ENCODE measurements around the gene CASKIN1.

The CASKIN1 gene

GRCh38 chr16:2233046-2233775 lies 36.8 kb upstream of the CASKIN1 start:
- no peak for DNase-seq (ENCODE audit: low read depth)

DNA sequence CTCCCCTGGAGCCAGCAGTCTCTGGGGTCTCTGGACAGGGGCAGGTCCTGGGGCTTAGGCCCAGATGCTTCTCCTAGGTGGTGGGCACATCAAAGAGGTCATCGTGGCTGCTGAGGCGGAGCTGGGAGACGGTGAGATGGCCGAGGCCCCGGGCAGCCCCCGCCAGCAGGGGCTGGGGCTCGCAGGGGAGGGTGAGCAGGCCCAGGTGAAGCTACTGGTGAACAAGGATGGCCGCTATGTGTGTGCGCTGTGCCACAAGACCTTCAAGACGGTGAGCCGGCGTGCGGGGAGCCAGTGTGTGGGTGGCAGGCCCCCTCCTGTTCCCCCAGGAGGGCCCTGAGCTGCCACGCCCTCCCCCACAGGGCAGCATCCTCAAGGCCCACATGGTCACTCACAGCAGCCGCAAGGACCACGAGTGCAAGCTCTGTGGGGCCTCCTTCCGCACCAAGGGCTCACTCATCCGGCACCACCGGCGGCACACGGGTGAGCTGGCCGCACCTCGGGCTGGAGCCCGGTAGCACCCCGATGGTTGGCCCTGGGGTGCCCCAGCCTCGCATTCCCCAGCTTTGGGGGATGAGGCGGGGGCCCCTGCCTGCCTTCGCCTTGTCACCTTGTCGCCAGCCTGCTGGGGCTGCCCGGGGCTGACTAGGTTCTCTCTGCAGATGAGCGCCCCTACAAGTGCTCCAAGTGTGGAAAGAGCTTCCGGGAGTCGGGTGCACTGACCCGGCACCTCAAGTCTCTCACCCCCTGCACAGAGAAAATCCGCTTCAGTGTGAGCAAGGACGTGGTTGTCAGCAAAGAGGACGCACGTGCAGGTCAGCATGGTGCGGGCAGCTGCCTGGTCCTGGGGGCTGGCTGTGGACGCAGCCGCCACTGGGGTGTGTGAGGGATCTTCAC lies 35.9 kb upstream of the CASKIN1 start:
- no peak for DNase-seq (ENCODE audit: low read depth)

DNA sequence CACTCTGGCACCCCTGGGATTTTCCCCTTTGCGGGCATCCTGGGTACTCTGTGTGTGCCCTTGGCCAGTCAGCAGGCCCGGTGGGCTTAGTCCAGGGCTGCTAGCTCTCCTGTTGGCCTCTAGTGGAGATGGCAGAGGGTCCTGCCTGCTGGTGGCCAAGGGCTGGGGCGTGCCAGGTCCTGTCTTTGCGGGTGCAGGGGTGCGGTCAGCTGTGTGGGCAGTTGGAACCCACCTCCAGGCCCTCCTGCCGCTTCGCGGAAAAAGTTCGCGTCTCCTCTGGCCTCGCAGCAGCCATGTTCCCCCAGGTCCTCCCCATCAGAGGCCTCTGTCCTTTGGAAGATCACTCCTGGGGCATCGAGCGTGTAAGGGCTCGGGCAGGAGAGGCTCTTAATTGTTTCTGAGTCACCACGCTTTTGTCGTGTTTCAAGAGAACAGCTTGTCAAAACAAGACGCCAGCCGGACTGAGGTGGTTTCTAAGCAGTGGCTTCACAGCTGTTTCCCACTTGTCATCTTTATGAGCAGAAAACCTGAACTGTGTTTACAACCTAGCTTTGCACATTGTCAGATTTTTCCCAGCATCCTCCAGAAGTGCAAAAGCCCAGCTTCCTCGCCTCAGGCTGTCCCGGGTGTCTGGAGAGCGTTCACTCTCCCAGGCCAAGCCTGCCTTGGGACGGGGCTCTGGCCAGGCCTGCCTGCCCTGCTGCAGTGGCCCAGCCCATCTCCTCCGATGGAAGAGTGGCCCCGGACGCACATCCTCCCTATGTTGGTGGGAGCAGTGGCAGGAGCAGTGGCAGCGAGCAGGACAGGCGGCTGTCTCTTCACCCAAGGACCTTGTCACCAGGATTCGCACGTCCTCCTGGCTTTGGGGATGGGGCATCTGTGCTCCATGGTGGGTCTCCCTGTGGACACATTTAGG lies 34.9 kb upstream of the CASKIN1 start:
- DNase-seq (ENCODE audit: low read depth) = no peak

DNA sequence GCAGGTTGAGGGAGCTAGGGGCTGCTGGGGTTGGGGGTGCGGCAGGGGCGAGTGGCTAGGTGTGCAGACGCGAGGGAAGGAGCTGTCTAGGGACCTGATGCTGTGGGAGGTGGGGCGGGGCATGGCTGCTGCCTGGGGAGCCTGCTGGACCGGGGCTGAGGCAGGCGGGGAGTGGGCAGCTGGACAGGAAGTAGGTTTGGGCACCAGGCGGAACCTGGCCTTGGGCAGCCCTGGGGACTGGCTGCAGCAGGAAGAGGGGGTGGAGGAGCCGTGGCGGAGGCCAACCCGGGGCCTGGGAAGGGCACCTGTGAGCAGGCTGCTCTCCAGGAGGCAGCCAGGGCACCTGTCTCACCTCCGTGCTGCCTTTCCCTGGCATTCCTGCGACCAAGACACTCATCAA lies 34.0 kb upstream of the CASKIN1 start:
- DNase-seq (ENCODE audit: low read depth) = no peak

GRCh38 chr16:2229632-2230250 lies 33.3 kb upstream of the CASKIN1 start:
- DNase-seq (ENCODE audit: low read depth) = no peak

- DNase-seq (ENCODE audit: low read depth) = no peak
Observed at GRCh38 chr16:2229091-2229490, 32.7 kb upstream of the CASKIN1 start.

- DNase-seq (ENCODE audit: low read depth) = no peak
Observed at GRCh38 chr16:2228161-2228824, 31.9 kb upstream of the CASKIN1 start.

DNA sequence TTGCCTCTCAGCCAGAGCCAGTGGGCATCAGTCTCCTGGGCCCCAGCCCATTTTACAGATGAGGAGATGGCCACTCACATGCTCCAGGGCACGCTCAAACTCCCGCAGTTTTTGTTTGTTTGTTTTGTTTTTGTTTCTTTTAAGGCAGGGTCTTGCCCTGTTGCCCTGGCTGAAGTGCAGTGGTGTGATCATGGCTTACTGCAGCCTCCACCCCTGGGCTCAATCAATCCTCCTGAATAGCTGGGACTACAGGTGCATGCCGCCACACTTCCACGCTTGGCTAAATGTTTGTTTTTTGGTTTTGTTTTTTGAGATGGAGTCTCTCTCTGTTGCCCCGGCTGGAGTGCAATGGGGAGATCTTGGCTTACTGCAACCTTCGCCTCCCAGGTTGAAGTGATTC lies 30.5 kb upstream of the CASKIN1 start:
- no peak for DNase-seq (ENCODE audit: low read depth)

GRCh38 chr16:2226245-2226793 lies 29.9 kb upstream of the CASKIN1 start:
- DNase-seq (ENCODE audit: low read depth) = no peak

GRCh38 chr16:2223942-2224486 lies 27.6 kb upstream of the CASKIN1 start:
- DNase-seq (ENCODE audit: low read depth) = peak; percentile 61

DNA sequence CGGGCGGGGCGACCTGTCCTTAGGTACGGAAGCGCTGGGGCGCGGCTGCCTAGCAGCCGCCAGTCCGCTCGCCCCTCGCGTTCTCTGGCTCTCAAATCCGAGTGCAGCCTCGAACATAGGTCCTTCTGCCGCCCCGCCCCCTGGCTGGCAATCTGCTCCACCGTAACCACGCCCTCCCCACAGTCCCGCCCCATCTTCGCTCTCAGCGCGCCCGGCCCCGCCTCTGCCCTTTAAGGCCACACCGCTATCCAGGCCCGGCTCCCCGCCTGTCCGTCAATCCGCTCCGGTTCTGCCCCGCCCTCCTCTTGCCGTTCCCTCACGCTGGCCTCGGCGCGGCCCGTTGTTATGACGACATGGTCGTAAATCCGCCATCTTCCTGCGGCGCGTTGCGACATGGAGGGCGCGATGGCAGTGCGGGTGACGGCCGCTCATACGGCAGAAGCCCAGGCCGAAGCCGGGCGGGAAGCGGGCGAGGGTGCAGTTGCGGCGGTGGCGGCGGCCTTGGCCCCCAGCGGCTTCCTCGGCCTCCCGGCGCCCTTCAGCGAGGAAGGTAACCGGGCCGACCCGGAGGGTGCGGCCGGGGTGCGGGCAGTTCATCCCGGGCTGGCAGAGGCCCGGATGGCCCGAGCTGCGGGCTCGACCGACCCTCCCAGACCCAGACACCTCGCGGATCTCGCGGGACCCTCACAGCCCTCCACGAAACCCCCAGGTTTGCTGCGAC lies 27.0 kb upstream of the CASKIN1 start, which contains the start of gene E4F1:
TSS of gene E4F1 (plus strand) at position 371 of the 721 bp plus-strand sequence. CDS start at position 394, 23 bp downstream.
- peak; percentile 99 for DNase-seq (ENCODE audit: low read depth)

GRCh38 chr16:2216330-2216729 lies 19.9 kb upstream of the CASKIN1 start:
- no peak for DNase-seq (ENCODE audit: low read depth)

- no peak for DNase-seq (ENCODE audit: low read depth)
Observed at GRCh38 chr16:2214719-2214968, 18.2 kb upstream of the CASKIN1 start, which contains the start of gene PGP. PGP (minus strand) TSS chr16:2214840; CDS start chr16:2214777, 63 bp downstream.

DNA sequence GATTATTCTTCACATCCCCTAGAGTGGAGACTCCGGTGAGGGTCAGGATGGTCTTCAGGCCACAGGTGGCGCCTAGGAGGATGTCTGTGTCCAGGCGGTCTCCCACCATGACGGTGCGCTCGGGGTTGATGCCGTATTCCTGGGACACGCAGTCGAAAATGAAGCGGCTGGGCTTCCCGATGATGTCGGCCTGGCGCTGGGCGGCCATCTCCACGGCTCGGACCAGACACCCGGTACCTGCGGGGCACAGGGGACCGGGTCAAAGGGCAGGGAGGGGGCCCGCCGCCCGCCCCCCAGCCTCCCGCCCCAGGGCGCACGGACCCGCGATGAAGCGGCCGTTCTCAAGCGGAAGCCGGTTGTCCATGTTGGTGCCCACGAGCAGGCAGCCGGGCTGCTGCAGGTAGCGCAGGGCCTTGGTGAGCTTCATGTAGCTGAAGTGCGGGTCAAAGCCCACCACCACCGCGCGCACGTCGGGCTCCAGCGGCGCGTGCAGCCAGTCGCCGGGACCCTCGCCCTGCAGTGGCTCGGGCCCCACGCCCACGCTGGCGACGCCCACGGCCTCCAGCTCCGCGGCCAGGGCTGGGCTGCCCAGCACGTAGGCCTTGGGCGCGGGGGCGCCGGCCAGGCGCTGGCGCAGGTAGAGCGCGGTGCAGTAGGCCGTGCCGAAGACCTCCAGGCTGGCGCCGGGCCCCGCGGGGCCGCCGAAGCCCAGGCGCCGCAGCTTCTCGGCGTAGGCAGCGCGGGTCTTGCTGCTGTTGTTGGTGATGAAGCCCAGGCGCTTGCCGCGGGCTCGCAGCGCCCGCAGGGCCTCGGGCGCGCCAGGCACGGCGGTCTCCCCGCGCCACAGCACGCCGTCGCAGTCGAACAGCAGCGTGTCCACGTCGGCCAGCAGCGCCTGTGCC lies 17.7 kb upstream of the CASKIN1 start:
- DNase-seq (ENCODE audit: low read depth) = peak; percentile 37

GRCh38 chr16:2212362-2213324 lies 16.2 kb upstream of the CASKIN1 start:
- no peak for DNase-seq (ENCODE audit: low read depth)

GRCh38 chr16:2211923-2212347 lies 15.5 kb upstream of the CASKIN1 start:
- no peak for DNase-seq (ENCODE audit: low read depth)

All from ELR (cell line).